Transverse colon (tissue), 4 donors: ENCODE results near the gene SNX1.

Source experiments
- POLR2AphosphoS5 ChIP-seq, 3 donors: sonication (generic); formaldehyde crosslinking; IDR thresholded peaks; one replicate each; pipeline ENCODE4 v1.6.1; 2016; ENCODE audit warnings: antibody characterized with exemption in 3 of 3
- TF ChIP-seq, protein P1 (sequence below), 5 experiments: fragments of 200-600 bp in 3 of 5; fragments of 450-650 bp in 2 of 5; sonication (generic) in 3 of 5; IDR thresholded peaks; 1 replicate in 2 of 5; 2 replicates in 3 of 5; pipeline ENCODE4 v1.5.1; 2016 to 2017; ENCODE audit warnings: antibody characterized with exemption in 5 of 5, inconsistent platforms in 3 of 5, mild to moderate bottlenecking in 2 of 5, moderate library complexity in 1 of 5

DNA sequence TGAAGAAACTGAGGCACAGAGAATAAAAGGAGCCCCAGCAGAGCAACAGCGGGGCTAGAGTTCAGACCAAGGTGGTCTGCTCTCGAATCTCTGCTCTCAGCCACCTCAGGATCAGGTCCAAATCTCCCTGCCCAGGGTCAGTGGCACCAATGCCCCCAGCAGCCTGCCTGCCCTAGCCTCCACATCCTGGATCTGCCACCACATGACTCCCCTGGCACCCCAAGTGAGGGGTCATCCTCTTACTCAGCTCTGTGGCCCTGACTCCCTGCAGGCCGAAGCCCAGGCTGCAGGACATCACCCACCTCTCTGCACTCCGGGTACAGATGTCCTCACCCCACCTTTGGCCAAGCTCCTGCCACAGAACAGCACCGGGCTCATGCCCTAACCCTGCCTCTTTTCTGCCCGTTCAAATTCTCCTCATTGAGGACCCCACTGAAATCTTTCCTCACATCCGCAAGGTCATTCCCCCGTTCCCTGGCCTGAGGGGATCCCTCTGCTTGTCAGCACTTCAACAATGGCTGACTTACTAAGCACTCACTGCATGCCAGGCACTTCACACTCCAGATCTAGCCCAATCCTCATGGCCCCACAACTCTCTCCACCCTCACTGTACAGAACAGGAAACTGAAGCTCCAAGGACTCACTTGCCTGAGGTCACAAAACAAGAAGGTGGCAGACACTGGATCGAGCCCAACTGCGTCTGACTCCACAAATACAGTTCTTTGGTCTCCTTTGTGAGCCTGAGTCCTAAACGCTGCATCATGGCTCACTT is 62.8 kb downstream of the SNX1 start:
- TF ChIP-seq, protein P1, sequence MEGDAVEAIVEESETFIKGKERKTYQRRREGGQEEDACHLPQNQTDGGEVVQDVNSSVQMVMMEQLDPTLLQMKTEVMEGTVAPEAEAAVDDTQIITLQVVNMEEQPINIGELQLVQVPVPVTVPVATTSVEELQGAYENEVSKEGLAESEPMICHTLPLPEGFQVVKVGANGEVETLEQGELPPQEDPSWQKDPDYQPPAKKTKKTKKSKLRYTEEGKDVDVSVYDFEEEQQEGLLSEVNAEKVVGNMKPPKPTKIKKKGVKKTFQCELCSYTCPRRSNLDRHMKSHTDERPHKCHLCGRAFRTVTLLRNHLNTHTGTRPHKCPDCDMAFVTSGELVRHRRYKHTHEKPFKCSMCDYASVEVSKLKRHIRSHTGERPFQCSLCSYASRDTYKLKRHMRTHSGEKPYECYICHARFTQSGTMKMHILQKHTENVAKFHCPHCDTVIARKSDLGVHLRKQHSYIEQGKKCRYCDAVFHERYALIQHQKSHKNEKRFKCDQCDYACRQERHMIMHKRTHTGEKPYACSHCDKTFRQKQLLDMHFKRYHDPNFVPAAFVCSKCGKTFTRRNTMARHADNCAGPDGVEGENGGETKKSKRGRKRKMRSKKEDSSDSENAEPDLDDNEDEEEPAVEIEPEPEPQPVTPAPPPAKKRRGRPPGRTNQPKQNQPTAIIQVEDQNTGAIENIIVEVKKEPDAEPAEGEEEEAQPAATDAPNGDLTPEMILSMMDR (IDR thresholded peaks at IDR 0.05): no peak
- TF ChIP-seq POLR2AphosphoS5 (IDR thresholded peaks at IDR 0.05): no peak
